Endothelial cell (in vitro differentiated cells): ENCODE data around the gene ELK3. TPM values are rescaled to one million over a fixed set of nuclear protein-coding genes. Genes with fewer than 3 reads are reported as not detected.

Experiments used
- DNase-seq: peaks from one replicate; pipeline ENCODE4 v3.0.0; 2021; ENCODE audit warnings: low spot score
- H3K27ac Mint-ChIP-seq: one replicate; pipeline ENCODE4 v1.8.0; 2021; ENCODE audit warnings: mixed read lengths, inconsistent platforms; ENCODE audit not compliant: unreplicated experiment
- H3K27me3 Mint-ChIP-seq: one replicate; pipeline ENCODE4 v1.8.0; 2021; ENCODE audit warnings: mild to moderate bottlenecking, moderate library complexity, mixed read lengths, inconsistent platforms; ENCODE audit not compliant: unreplicated experiment
- H3K36me3 Mint-ChIP-seq: one replicate; pipeline ENCODE4 v1.8.0; 2021; ENCODE audit warnings: mild to moderate bottlenecking, low read depth, mixed read lengths, inconsistent platforms; ENCODE audit not compliant: unreplicated experiment
- H3K4me1 Mint-ChIP-seq: one replicate; pipeline ENCODE4 v1.8.0; 2021; ENCODE audit warnings: mild to moderate bottlenecking, mixed read lengths, inconsistent platforms; ENCODE audit not compliant: unreplicated experiment
- H3K4me3 Mint-ChIP-seq: one replicate; pipeline ENCODE4 v1.8.0; 2021; ENCODE audit warnings: mild to moderate bottlenecking, mixed read lengths, inconsistent platforms; ENCODE audit not compliant: unreplicated experiment
- H3K9me3 Mint-ChIP-seq: one replicate; pipeline ENCODE4 v1.8.0; 2021; ENCODE audit warnings: mixed read lengths, inconsistent platforms; ENCODE audit not compliant: unreplicated experiment
- CTCF ChIP-seq: fragments of 200-600 bp; sonication (generic); IDR thresholded peaks from one replicate; pipeline ENCODE4 v1.5.0; 2021; ENCODE audit warnings: antibody characterized with exemption; ENCODE audit not compliant: unreplicated experiment
- total RNA-seq: library from RNA; stranded (reverse); fragmentation: NEBNext Ultra II Directional; extraction: Animal tissue kit (Norgen Biotek cat#: 25700); gene quantifications from one replicate; pipeline ENCODE4 v1.2.1, GENCODE V29; 2021; ENCODE audit not compliant: unreplicated experiment

Gene ELK3
- total RNA-seq, 1 donor from 2014 or later, result 294 TPM

GRCh38 chr12:96234591-96235483, 40.7 kb downstream of the ELK3 start:
- H3K4me1 Mint-ChIP-seq, result peaks cover 65% of the 10 kb centered on the region
- peak overlapping the region; percentile 53 for H3K4me3 Mint-ChIP-seq

GRCh38 chr12:96235484-96235826, 41.3 kb downstream of the ELK3 start:
- Mint-ChIP-seq H3K36me3 (peaks cover 69% of the 10 kb centered on the region), H3K27me3 (peaks cover 13% of the 10 kb centered on the region), H3K9me3 (no peaks in the 10 kb centered on the region), H3K4me1 (peaks cover 68% of the 10 kb centered on the region), H3K27ac (peak overlapping the region; percentile 31), H3K4me3 (peak overlapping the region; percentile 53)
- no peak for DNase-seq
- no peak for TF ChIP-seq CTCF

More at GRCh38 chr12:96234591-96235483, 40.7 kb downstream of the ELK3 start:
- Mint-ChIP-seq H3K36me3 (peaks cover 66% of the 10 kb centered on the region), H3K27ac (peak overlapping the region; percentile 67), H3K9me3 (no peaks in the 10 kb centered on the region), H3K27me3 (peaks cover 9% of the 10 kb centered on the region)
- no peak for TF ChIP-seq CTCF
- DNase-seq, result no peak

GRCh38 chr12:96236221-96236822, 42.1 kb downstream of the ELK3 start:
- TF ChIP-seq CTCF, result no peak
- Mint-ChIP-seq H3K27ac (peak overlapping the region; percentile 72), H3K4me3 (no peak overlapping the region), H3K36me3 (peaks cover 70% of the 10 kb centered on the region), H3K4me1 (peaks cover 70% of the 10 kb centered on the region), H3K27me3 (peaks cover 15% of the 10 kb centered on the region), H3K9me3 (no peaks in the 10 kb centered on the region)
- no peak for DNase-seq

DNA sequence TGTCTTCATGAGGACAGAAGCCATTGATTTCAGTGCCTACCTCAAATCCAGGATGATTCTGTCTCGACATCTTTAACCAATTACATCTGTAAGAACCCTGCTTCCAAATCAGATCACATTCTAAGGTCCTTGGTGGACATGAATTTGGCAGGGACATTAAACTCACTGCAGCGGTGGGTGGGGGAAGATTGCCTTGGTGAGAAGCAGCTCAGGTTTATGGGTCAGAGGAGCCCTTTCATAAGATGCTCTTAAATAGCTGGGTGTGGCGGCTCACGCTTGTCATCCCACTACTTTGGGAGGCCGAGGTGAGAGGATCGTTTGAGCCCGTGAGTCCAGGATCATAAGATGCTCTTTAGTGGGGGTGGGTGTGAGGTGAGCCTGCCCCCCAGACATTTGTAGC, 42.9 kb downstream of the ELK3 start:
- no peak for TF ChIP-seq CTCF
- Mint-ChIP-seq H3K4me3 (peak overlapping the region; percentile 75), H3K36me3 (peaks cover 70% of the 10 kb centered on the region), H3K9me3 (no peaks in the 10 kb centered on the region), H3K27ac (peak overlapping the region; percentile 72), H3K4me1 (peaks cover 70% of the 10 kb centered on the region), H3K27me3 (peaks cover 10% of the 10 kb centered on the region)
- no peak for DNase-seq

- Mint-ChIP-seq H3K4me1 (peaks cover 70% of the 10 kb centered on the region), H3K4me3 (peak overlapping the region; percentile 3), H3K27ac (peak overlapping the region; percentile 10), H3K9me3 (no peaks in the 10 kb centered on the region), H3K27me3 (peaks cover 9% of the 10 kb centered on the region), H3K36me3 (peaks cover 70% of the 10 kb centered on the region)
- no peak for TF ChIP-seq CTCF
- no peak for DNase-seq
Measured at GRCh38 chr12:96237465-96238077, 43.4 kb downstream of the ELK3 start.
